ENCODE results near the gene IGFL4.
A peak's percentile ranks its signal among the peaks of the same experiment; 100 is the strongest.

The IGFL4 gene

DNA sequence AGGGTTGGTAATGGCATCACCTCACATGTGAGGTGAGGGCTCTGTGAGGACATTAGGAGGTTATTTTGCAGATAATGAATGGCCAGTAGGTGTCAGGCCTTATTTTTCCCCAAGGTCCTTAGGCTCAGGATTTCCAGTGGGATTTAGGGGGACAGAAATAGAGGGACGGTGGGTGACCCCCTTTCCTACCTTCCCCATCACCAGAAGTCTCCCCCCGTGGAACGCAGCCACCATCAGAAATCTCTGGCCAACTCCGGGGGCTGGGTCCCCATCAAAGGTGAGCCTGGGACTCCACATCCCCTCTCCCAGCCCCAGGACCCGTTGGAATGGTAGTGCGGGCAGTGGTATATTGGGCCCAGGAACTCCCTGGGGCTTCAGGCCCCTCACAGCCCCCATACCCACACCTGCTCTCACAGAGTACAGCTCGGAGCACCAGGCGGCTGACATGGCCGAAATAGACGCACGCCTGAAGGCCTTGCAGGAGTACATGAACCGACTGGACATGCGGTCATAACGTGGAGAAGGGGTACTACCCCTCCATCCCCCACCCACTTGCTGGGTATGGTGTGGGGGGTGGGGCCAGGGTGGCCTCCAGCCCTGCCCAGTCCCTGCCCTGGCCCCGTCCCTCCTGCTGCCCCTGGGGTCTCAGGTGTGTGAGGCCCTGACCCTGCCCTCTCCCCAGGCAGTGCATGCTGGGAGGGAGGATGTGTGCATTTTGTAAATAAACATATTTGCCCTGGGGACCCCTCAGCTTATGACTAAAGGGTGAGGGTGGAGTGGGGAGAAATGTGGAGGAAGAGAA, 22.7 kb downstream of the IGFL4 start:
- Histone ChIP-seq H3K9me3 (ENCODE audit: insufficient read depth, low read depth, low read length) (no peaks in the 10 kb centered on the region), H3K27me3 (ENCODE audit: insufficient read depth, low read length) (peaks cover 36% of the 10 kb centered on the region), H3K4me3 (ENCODE audit: low read length) (no peak overlapping the region), H3K36me3 (ENCODE audit: insufficient read depth, low read depth, low read length) (no peaks in the 10 kb centered on the region; the same call in 1 of the 2 replicates), H3K27ac (ENCODE audit: low read length) (no peak overlapping the region), H3K9ac (ENCODE audit: low read depth, low read length) (no peak overlapping the region), H3K4me1 (ENCODE audit: insufficient read depth, low read length) (no peaks in the 10 kb centered on the region; the same call in 1 of the 2 replicates)

DNA sequence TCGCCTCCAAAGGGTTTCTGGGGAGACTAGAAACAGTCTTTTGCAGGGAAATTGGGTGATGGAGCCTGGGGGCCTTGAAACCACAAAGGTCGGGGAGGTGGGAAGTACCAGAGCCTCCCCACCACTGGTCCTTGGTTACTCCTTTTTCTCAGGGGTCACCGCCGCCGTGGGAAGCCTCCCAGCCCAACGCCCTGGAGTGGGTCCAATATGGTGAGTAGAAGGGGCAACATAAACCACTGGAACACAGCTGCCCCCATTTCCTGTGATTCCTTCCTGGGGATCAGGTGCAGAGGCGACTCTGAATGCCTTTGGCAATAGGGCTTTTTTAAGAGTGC, 23.7 kb downstream of the IGFL4 start:
- H3K9me3 ChIP-seq (ENCODE audit: insufficient read depth, low read depth, low read length) = no peaks in the 10 kb centered on the region
- H3K27ac ChIP-seq (ENCODE audit: low read length) = no peak overlapping the region
- H3K4me1 ChIP-seq (ENCODE audit: insufficient read depth, low read length) = no peaks in the 10 kb centered on the region; the same call in 1 of the 2 replicates
- H3K27me3 ChIP-seq (ENCODE audit: insufficient read depth, low read length) = peaks cover 36% of the 10 kb centered on the region
- no peak overlapping the region for H3K4me3 ChIP-seq (ENCODE audit: low read length)
- no peaks in the 10 kb centered on the region; the same call in 1 of the 2 replicates for H3K36me3 ChIP-seq (ENCODE audit: insufficient read depth, low read depth, low read length)
- no peak overlapping the region for H3K9ac ChIP-seq (ENCODE audit: low read depth, low read length)

DNA sequence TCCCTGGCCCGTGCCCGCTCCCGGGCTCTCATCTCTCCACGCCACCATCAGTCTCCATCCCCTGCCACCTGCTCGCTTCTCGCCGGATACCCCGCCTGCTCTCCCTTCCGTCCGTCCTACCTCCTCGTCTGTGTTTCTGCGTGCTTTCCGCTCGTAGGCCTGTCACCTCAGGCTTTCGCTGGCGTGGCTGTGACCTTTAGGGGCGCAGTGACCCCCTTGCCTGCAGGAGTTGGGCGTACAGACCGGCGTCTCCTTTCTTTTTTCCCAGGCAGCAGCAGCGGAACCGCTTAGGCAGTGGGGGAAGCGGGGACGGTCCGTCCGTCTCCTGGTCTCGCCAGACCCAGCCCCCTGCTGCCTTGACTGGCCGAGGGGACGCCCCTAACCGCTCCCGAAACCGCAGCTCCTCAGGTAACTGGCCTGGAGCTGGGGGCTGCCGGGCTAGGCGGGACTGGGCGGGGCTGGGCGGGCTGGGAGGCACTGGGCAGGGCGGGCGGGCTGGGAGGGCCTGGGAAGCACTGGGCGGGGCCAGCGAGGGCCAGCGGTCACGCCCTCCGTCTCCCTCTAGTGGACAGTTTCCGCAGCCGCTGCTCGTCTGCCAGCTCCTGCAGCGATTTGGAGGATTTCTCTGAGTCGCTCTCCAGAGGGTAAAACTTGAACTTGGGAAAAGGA, 24.2 kb downstream of the IGFL4 start:
- Histone ChIP-seq H3K9ac (ENCODE audit: low read depth, low read length) (no peak overlapping the region), H3K27ac (ENCODE audit: low read length) (no peak overlapping the region)

DNA sequence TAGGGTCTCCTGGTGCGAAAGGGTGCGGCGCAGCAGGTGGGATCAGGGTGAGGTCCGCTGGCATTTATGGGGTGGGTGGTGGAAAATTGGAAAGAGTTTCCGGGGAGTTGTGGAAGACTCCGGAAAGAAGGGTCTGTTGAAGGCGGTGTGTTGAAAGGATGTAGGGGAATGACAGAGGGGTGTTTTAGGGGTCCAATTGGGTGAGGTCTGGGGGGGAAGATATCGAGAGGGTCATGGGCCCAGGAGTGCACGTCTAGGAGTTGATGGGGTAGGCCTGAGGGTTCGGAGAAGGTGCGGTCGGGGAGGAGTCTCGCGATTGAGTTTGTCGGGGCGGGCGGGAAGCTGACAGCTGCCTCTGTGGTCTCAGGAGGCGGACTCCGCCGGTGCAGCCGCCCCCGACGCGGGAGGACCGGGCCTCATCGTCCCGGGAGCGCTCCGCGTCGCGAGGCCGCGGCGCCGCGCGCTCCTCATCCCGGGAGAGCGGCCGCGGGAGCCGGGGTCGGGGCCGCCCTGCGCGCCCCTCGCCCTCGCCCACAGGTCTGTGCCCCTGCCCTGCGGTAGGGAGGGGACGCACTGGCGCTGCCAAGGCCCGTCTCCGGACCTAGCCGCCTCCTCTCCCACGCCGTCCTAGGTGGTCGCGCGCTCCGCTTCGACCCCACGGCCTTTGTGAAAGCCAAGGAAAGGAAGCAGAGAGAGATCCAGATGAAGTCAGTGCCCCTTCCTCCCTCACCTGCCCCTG, 24.9 kb downstream of the IGFL4 start:
- peaks cover 36% of the 10 kb centered on the region for H3K27me3 ChIP-seq (ENCODE audit: insufficient read depth, low read length)
- no peaks in the 10 kb centered on the region for H3K9me3 ChIP-seq (ENCODE audit: insufficient read depth, low read depth, low read length)
- H3K4me1 ChIP-seq (ENCODE audit: insufficient read depth, low read length) = no peaks in the 10 kb centered on the region; the same call in 1 of the 2 replicates
- no peak overlapping the region for H3K9ac ChIP-seq (ENCODE audit: low read depth, low read length)
- no peak overlapping the region for H3K27ac ChIP-seq (ENCODE audit: low read length)
- H3K36me3 ChIP-seq (ENCODE audit: insufficient read depth, low read depth, low read length) = no peaks in the 10 kb centered on the region; the same call in 1 of the 2 replicates
- H3K4me3 ChIP-seq (ENCODE audit: low read length) = peak overlapping the region; percentile 72

More for the DNA sequence above, 24.2 kb downstream of the IGFL4 start:
- H3K4me1 ChIP-seq (ENCODE audit: insufficient read depth, low read length) = no peaks in the 10 kb centered on the region; the same call in 1 of the 2 replicates
- peaks cover 36% of the 10 kb centered on the region for H3K27me3 ChIP-seq (ENCODE audit: insufficient read depth, low read length)
- peak overlapping the region; percentile 72 for H3K4me3 ChIP-seq (ENCODE audit: low read length)
- H3K36me3 ChIP-seq (ENCODE audit: insufficient read depth, low read depth, low read length) = no peaks in the 10 kb centered on the region; the same call in 1 of the 2 replicates
- H3K9me3 ChIP-seq (ENCODE audit: insufficient read depth, low read depth, low read length) = no peaks in the 10 kb centered on the region

DNA sequence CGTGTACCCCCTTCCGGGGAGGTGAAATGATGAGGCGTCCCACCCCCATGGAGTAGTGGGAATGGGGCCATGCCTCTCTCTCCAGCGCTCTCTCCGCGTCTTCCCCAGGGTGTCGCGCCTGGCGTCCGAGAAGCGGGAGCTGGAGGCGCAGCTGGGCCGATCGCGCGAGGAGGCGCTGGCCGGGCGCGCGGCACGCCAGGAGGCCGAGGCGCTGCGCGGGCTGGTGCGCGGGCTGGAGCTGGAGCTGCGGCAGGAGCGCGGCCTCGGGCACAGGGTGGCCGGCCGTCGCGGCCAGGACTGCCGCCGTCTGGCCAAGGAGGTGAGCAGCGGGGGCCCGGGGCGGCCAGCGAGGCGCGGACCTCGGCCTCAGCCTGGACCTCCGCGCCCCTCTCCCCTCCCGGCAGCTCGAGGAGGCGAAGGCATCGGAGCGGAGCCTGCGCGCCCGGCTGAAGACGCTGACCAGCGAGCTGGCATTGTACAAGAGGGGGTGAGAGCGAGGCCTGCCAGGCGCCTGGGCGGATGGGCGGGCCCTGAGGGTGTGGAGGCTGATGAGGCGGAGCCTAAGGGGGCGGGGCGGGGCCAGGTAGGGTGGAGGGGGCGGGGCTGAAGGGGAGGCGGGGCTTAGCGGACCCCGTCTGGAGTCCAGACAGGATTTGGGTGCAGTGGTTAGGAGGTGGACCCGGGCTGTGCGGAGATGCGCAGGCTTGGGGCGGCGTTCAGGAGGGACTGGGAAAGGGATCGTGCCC, 25.7 kb downstream of the IGFL4 start:
- Histone ChIP-seq H3K27me3 (ENCODE audit: insufficient read depth, low read length) (peaks cover 36% of the 10 kb centered on the region), H3K36me3 (ENCODE audit: insufficient read depth, low read depth, low read length) (peaks cover 3% of the 10 kb centered on the region), H3K4me3 (ENCODE audit: low read length) (peak overlapping the region; percentile 72), H3K4me1 (ENCODE audit: insufficient read depth, low read length) (no peaks in the 10 kb centered on the region; the same call in 1 of the 2 replicates), H3K27ac (ENCODE audit: low read length) (no peak overlapping the region), H3K9me3 (ENCODE audit: insufficient read depth, low read depth, low read length) (no peaks in the 10 kb centered on the region), H3K9ac (ENCODE audit: low read depth, low read length) (no peak overlapping the region; the same call in 1 of the 2 replicates)

DNA sequence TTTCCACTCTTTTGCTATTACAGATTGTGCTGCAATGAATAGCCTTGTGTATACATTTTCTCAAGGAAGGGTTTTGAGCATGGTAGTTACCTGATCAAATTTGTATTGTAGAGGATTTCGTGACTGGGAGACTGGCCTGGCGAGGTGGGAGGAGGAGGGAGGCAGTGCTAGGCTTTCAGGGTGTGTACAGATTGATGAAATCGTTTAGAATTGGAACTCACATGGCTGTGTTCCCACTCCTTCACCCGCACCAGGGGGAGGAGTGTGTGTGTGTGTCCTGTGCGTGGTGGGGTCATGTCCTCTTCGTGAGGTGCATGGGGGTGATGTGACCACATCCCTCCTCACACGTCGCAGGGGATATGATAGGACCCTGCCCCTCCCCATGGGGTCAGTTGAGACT, 26.3 kb downstream of the IGFL4 start:
- H3K4me3 ChIP-seq (ENCODE audit: low read length) = peak overlapping the region; percentile 70
- H3K9me3 ChIP-seq (ENCODE audit: insufficient read depth, low read depth, low read length) = no peaks in the 10 kb centered on the region
- H3K27ac ChIP-seq (ENCODE audit: low read length) = no peak overlapping the region
- H3K9ac ChIP-seq (ENCODE audit: low read depth, low read length) = no peak overlapping the region; the same call in 1 of the 2 replicates
- H3K27me3 ChIP-seq (ENCODE audit: insufficient read depth, low read length) = peaks cover 36% of the 10 kb centered on the region
- peaks cover 3% of the 10 kb centered on the region for H3K36me3 ChIP-seq (ENCODE audit: insufficient read depth, low read depth, low read length)
- H3K4me1 ChIP-seq (ENCODE audit: insufficient read depth, low read length) = no peaks in the 10 kb centered on the region; the same call in 1 of the 2 replicates

DNA sequence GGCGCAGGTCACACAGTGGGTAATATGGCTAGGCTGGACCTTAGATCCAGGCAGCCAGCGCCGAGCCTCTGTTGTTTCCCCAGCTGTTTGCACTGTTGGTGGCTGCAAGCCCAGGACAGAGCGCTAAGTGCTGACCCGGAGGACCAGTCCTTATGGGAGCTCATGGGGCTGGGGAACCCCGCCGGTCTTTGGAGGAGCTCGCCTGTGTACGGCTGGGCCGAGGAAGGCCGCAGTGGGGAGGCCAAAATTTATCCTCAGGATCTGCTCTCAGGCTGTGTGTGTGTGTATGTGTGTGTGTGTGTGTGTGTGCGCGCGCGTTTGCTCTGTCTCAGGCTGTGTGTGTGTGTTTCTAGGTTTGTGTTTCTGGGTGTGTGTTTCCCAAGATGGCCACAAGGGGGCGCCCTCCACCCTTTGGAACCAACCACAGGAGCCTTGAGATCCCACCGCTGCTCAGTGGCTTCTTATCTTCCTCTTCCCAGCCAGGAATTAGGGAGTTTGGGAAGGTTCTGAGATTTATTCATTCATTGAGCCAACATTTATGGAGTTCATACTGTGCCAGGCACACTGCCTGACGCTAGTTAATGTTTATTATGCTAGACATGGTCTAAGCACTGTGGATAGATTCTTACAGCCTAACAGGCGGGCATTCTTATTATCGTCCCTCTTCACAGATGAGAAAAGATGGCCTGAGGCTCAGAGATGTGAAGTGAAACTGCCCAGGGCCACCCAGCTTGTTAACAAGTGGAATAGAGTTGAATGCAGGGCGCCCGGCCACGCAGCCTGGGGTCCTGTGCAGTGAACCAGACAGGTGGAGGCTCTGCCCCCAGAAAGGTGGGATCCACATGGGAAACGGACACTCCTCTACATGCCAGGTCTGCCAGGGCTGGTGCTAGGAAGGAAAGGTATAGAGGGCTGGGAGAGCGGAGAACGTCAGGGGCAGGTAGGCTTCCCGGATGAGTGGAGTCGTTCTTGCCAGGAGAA, 31.0 kb downstream of the IGFL4 start:
- H3K4me3 ChIP-seq (ENCODE audit: low read length) = peak overlapping the region; percentile 13; the same call in 1 of the 2 replicates

DNA sequence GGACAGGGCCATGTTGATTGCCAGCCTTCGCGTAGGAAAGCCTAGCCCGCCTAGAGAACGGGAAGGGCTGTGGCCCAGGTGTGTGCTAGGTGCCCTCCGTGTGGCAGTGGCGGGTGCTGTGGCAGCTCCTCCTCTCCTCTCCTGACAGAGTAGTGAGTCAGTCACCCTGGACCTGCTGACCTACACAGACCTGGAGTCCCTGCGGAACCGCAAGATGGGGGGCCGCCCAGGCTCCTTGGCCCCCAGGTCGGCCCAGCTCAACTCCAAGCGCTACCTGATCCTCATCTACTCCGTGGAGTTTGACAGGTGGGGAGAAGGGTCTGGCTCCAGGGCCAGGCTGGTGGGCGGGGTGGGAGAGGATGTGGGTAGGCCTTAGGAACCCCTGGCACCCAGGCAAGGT, 34.4 kb downstream of the IGFL4 start:
- Histone ChIP-seq H3K27me3 (ENCODE audit: insufficient read depth, low read length) (no peaks in the 10 kb centered on the region), H3K27ac (ENCODE audit: low read length) (no peak overlapping the region), H3K36me3 (ENCODE audit: insufficient read depth, low read depth, low read length) (peaks cover 13% of the 10 kb centered on the region), H3K9me3 (ENCODE audit: insufficient read depth, low read depth, low read length) (no peaks in the 10 kb centered on the region), H3K4me3 (ENCODE audit: low read length) (no peak overlapping the region), H3K9ac (ENCODE audit: low read depth, low read length) (no peak overlapping the region), H3K4me1 (ENCODE audit: insufficient read depth, low read length) (no peaks in the 10 kb centered on the region)

More for the DNA sequence above, 31.0 kb downstream of the IGFL4 start:
- H3K27me3 ChIP-seq (ENCODE audit: insufficient read depth, low read length) = peaks cover 17% of the 10 kb centered on the region
- no peaks in the 10 kb centered on the region for H3K9me3 ChIP-seq (ENCODE audit: insufficient read depth, low read depth, low read length)
- no peak overlapping the region for H3K27ac ChIP-seq (ENCODE audit: low read length)
- no peaks in the 10 kb centered on the region for H3K4me1 ChIP-seq (ENCODE audit: insufficient read depth, low read length)
- H3K36me3 ChIP-seq (ENCODE audit: insufficient read depth, low read depth, low read length) = peaks cover 13% of the 10 kb centered on the region
- H3K9ac ChIP-seq (ENCODE audit: low read depth, low read length) = no peak overlapping the region

DNA sequence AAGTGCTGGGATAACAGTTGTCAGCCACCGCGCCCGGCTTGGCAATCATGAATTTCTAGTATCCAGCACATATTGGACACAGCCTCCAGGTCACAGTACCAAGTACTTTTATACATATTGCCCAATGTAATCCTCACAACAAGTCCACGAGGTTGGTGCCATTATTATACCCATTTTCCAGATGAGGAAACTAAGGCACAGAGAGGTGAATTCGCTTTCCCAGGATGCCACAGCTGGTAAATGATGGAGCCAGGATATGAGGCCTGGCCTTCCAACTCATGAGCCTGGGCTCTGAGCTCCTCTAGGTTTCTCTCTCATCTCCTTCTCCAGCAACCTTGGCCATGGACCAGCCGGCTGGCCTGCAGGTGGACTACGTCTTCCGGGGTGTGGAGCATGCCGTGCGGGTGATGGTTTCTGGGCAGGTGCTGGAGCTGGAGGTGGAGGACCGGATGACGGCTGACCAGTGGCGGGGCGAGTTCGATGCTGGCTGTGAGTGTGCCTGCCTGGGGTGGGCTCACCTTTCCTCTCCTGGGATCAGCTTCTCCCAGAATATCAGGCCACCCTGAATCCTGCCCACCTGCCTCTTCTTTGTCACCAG, 38.0 kb downstream of the IGFL4 start:
- Histone ChIP-seq H3K36me3 (ENCODE audit: insufficient read depth, low read depth, low read length) (peaks cover 7% of the 10 kb centered on the region; the same call in 1 of the 2 replicates), H3K4me3 (ENCODE audit: low read length) (no peak overlapping the region), H3K4me1 (ENCODE audit: insufficient read depth, low read length) (no peaks in the 10 kb centered on the region), H3K9me3 (ENCODE audit: insufficient read depth, low read depth, low read length) (no peaks in the 10 kb centered on the region), H3K27ac (ENCODE audit: low read length) (no peak overlapping the region), H3K9ac (ENCODE audit: low read depth, low read length) (no peak overlapping the region), H3K27me3 (ENCODE audit: insufficient read depth, low read length) (peaks cover 6% of the 10 kb centered on the region; the same call in 1 of the 2 replicates)
